HTR-8/SVneo (cell line): ENCODE data around the gene VPS8.
A peak's percentile ranks its signal among the peaks of the same experiment; 100 is the strongest.
"Not testable (repeated sequence)": the region's sequence is repeated elsewhere in the genome, so short reads cannot be mapped to it uniquely, and the experiment has no call there.

Experiments used
- DNase-seq: peaks from one replicate; pipeline ENCODE4 v3.0.0; 2011; ENCODE audit warnings: low spot score, mixed read lengths; ENCODE audit not compliant: insufficient read length
- FAIRE-seq: peaks from 2 replicates; lab custom pipeline; 2011; peaks lifted over from hg19 to GRCh38; lab: Jason Lieb, UNC

The VPS8 gene

DNA sequence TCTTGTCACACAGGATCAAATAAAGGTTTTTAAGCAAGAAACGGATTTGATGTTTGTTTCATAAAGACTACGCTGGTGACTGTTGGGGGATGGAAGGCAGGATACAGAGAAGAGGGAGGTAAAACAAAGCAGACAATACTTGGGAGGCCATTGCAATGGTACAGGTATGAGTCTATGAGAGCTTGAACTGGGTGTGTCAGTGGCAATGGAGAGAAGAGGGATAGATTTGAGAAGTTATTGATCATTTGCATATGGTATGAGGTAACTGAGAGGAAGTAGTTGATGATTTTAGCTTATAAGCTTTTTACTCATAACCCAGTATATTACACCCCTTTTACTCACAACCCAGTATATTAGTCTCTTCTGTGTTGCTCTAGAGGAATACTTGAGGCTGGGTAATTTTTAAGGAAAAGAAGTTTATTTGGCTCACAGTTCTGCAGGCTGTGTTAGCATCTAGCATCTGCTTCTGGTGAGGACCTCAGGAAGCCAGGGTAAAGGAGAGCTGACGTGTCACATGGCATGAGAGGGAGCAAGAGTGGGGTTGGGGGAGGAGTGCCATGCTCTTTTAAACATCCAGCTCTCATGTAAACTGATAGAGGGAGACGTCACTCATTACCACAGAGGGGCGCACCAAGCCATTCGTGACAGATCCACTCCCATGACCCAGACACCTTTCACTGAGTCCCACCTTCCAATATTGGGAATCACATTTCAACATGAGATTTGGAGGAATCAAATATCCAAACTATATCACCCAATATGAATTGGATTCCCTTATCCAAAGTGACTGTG, 153.9 kb downstream of the VPS8 start:
- FAIRE-seq (no peak), DNase-seq (no peak)

- no peak for FAIRE-seq
- DNase-seq: no peak
Observed at GRCh38 chr3:184968115-184968514, 156.1 kb downstream of the VPS8 start.

GRCh38 chr3:184970186-184970585, 158.2 kb downstream of the VPS8 start:
- DNase-seq (no peak), FAIRE-seq (no peak)

DNA sequence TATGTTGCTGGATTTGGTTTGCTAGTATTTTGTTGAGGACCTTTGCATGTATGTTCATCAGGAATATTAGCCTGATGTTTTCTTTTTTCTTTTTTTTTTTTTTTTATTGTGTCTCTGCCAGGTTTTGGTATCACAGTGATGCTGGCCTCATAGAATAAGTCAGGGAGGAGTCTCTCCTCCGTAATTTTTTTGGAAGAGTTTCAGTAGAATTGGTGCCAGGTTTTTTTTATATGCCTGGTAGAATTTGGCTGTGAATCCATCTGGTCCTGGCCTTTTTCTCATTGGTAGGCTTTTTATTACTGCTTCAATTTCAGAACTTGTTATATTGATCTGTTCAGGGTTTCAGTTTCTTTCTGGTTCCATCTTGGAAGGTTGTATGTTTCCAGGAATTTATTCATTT, 165.8 kb downstream of the VPS8 start:
- DNase-seq (no peak), FAIRE-seq (no peak)

DNA sequence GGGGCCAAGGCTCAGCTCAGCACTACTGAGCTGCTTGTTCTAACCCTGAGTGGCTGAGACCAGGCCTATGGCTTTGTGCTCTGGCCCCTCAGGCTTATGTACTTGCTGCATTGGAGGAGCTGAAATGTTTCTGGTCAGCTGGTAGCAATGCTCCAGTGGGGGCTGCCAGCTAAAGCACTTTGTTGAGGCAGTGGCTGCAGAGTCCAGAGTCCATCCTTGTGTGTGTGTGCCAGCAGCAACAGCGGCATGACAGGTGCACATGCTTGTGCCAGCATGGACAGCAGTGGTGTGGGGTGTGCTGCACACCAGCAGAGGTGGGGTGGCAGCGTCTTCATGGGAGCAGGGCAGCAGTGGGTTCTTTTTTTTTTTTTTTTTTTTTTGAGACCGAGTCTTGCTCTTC, 169.1 kb downstream of the VPS8 start:
- peak; percentile 9 for FAIRE-seq
- DNase-seq: no peak

DNA sequence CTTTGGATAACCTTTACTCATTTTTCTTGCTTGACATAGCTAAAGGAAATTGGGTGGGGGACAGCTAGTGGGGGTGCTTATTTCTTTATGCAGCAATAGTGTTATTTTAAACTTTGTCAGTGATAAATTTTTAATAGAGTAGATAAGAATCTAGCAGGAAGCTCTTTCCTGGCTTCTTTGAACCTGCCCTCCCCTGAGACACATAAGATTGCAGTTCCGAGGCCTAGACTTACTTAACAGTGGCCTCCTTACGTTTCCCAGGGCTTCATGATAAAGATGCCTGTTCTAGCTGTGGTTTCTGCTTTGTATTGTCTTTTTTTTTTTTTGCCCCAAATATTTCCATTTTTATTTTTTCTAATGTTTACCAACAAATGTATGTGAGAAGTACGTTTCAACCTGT, 170.1 kb downstream of the VPS8 start:
- DNase-seq (no peak), FAIRE-seq (no peak)

GRCh38 chr3:184985586-184985985, 173.6 kb downstream of the VPS8 start:
- FAIRE-seq: no peak

GRCh38 chr3:184986366-184986889, 174.5 kb downstream of the VPS8 start:
- DNase-seq (no peak), FAIRE-seq (no peak)

More at GRCh38 chr3:184985586-184985985, 173.6 kb downstream of the VPS8 start:
- DNase-seq: no peak

DNA sequence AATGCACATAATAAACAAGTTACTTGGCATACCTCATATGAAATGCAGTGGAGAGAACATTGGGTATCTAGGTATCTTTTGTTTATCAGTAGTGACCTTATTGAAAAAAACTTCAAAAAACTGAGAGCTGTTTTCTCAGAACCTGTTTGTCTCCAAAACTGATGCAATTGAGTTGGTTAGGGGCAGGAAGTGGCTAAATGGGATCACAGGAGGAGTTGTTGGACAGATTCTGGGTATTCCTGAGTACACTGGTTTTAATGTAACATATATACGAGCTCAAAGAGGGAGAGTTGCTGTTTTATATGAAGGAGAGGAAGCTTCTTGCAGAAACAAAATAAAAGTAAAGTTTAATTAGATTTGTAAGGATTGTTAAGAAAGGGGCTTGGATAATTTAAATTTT, 181.4 kb downstream of the VPS8 start:
- no peak for FAIRE-seq

GRCh38 chr3:185003876-185004275, 191.9 kb downstream of the VPS8 start:
- FAIRE-seq, DNase-seq: not testable (repeated sequence)

More for the DNA sequence above, 181.4 kb downstream of the VPS8 start:
- no peak for DNase-seq

GRCh38 chr3:185009650-185010049, 197.7 kb downstream of the VPS8 start:
- no peak for DNase-seq
- no peak for FAIRE-seq

DNA sequence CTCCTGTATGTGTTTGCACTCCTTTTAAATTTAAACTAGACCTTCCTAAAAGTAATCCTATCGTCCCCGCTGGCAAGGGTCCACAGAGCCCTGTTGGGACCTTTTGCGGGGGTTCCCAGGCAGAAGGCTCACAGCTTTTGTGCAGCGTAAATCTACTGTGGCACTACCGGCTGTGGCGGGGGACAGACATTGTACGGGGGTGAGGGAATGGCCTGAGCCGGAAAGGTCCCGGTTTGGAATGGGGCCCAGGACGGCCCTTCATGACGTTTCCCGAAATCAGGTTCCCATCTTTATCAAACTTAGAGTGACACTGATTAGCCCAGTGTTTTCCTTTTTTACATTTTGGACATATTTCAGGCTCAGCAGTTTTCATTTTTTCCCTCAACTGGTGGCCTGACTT, 205.6 kb downstream of the VPS8 start:
- FAIRE-seq, DNase-seq: not testable (repeated sequence)

DNA sequence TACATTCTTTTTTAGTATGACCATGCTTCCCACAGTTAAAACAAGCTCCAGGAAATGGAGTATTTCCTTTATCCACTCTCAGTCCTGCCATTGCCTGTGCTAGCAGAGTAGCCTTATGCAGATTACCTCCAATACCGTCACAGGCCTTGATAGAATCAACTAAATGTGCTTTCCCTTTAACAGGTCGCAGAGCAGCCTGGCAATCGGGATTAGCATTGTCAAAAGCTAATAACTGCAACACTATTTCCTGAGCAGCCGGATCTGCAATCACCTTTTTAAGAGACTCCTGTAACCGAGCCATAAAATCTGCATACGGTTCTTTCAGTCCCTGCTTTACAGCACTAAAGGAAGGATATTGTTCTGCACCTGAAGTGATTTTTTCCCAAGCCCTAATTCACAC, 206.0 kb downstream of the VPS8 start:
- FAIRE-seq, DNase-seq: not testable (repeated sequence)

GRCh38 chr3:185021256-185021655, 209.3 kb downstream of the VPS8 start:
- no peak for DNase-seq
- no peak for FAIRE-seq

- FAIRE-seq: no peak
- DNase-seq: no peak
Observed at GRCh38 chr3:185024406-185024805, 212.4 kb downstream of the VPS8 start.

GRCh38 chr3:185024966-185025365, 213.0 kb downstream of the VPS8 start:
- FAIRE-seq (no peak), DNase-seq (no peak)

DNA sequence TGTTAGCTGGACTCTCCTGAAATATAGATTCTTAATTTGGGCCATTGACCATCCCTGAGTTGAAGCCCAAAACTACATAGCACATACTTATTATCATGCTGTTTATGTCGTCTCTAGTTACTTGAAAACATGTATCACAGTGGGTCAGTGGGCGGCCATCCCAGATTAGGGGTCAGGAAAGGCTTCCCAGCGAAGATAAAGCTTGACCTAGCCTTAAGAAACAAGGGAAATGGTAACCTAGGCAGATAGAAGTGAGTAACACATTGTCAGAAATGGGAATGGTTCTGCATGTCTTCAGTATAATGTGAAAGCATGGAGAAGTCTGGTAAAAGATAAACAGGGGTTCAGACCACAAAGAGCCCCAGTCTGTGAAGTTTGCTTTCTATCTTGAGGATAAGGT, 216.2 kb downstream of the VPS8 start:
- DNase-seq (no peak), FAIRE-seq (no peak)

DNA sequence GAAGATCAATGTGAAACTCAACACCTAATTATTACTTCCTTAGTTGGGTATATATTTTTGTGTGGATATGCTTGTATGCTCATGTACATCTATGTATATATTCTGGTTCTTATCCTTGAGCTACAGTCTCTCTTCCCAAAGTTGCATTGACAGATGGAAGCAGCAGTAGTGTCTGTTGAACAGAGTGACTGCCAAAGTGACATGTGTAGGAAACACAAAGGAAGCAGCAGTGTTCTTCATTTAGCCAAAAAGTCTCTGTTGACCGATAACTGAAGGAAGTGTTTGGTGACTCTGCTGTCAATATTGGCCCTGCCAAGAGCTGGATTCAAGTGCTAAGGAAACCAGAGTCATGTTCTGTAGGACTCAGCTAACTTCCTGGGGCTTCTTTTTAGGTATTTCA, 217.1 kb downstream of the VPS8 start:
- no peak for FAIRE-seq
- no peak for DNase-seq

DNA sequence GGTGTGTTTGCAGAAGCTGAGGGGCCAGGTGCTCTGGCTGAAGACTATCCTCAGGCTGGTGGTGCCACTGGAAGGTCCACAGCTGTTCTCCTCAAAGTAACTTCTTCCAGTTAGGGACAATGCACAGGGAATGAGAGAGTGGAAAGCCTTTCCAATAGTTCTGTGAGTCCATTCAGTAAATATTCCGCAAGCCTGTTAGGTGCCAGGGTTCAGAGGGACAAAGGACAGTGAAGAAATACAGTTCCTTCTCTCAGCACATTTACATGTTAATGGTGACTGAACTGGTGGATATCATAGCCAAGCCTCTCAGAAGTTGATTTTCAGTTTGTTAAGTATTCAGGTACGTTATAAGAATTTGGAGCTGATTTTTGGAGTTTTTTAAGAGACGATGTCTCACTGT, 218.4 kb downstream of the VPS8 start:
- FAIRE-seq (no peak), DNase-seq (no peak)

- DNase-seq (no peak), FAIRE-seq (no peak)
Observed at GRCh38 chr3:185030951-185031350, 219.0 kb downstream of the VPS8 start.

- DNase-seq (no peak), FAIRE-seq (no peak)
Observed at GRCh38 chr3:185037801-185038200, 225.8 kb downstream of the VPS8 start.

- DNase-seq: no peak
- no peak for FAIRE-seq
Observed at GRCh38 chr3:185040425-185040824, 228.5 kb downstream of the VPS8 start.
